Urinary bladder (tissue), 4 donors: ENCODE measurements around the gene CFL1. TPM values are rescaled to one million over a fixed set of nuclear protein-coding genes. Genes with fewer than 3 reads are reported as not detected.
A peak's percentile ranks its signal among the peaks of the same experiment; 100 is the strongest.

Experiments used
- DNase-seq: peaks from one replicate; pipeline ENCODE4 v3.0.0-alpha.2; 2015; ENCODE audit errors: extremely low spot score
- H3K27ac ChIP-seq: one replicate; pipeline ENCODE4 v1.5.1; 2013; ENCODE audit warnings: low read depth, mild to moderate bottlenecking, moderate library complexity
- H3K36me3 ChIP-seq: one replicate; pipeline ENCODE4 v1.6.1; 2013; ENCODE audit warnings: mild to moderate bottlenecking, moderate library complexity; ENCODE audit not compliant: insufficient read depth
- H3K4me1 ChIP-seq: one replicate; pipeline ENCODE4 v1.6.1; 2013; ENCODE audit warnings: mild to moderate bottlenecking, moderate library complexity; ENCODE audit not compliant: insufficient read depth
- H3K4me3 ChIP-seq: one replicate; pipeline ENCODE4 v1.5.1; 2013; ENCODE audit warnings: low read depth, low read length
- WGBS: extraction: QIAGEN DNeasy Blood & Tissue Kit; methylation state at CpG from one replicate; pipeline ENCODE4 v1.1.7; 2013; 5-methylcytosine and 5-hydroxymethylcytosine counted together
- polyA plus RNA-seq: library from polyadenylated mRNA; stranded (reverse); fragments of 200-250 nt; gene quantifications from one replicate; pipeline ENCODE4 v1.2.3, GENCODE V29; 2013
- total RNA-seq: library from RNA; depleted of rRNA; stranded (reverse); fragments of >200 nt; gene quantifications from one replicate; pipeline ENCODE4 v1.2.3, GENCODE V29; 2014
- donor health status: healthy with polysubstance abuse.
- donor health status: healthy.

CFL1 gene
- total and polyA plus RNA-seq, 2 donors = 231 to 728 TPM

DNA sequence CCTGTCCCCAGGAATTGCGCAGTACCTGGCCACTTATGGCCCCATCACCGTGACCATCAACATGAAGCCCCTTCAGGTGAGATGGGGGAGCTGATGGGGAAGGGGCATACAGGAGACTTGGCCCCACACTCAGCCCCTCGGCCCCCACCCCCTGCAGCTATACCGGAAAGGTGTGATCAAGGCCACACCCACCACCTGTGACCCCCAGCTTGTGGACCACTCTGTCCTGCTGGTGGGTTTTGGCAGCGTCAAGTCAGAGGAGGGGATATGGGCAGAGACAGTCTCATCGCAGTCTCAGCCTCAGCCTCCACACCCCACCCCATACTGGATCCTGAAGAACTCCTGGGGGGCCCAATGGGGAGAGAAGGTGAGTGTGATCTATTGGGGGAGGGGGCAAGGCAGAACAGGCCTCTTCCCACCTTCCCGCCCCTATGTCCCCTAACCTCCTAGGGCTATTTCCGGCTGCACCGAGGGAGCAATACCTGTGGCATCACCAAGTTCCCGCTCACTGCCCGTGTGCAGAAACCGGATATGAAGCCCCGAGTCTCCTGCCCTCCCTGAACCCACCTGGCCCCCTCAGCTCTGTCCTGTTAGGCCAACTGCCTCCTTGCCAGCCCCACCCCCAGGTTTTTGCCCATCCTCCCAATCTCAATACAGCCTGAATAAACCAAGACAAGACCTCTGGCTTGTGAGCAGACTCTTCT, 25.2 kb upstream of the CFL1 start:
- WGBS = 93% methylated on average over 13 of the region's 13 CpGs
- DNase-seq = no peak

DNA sequence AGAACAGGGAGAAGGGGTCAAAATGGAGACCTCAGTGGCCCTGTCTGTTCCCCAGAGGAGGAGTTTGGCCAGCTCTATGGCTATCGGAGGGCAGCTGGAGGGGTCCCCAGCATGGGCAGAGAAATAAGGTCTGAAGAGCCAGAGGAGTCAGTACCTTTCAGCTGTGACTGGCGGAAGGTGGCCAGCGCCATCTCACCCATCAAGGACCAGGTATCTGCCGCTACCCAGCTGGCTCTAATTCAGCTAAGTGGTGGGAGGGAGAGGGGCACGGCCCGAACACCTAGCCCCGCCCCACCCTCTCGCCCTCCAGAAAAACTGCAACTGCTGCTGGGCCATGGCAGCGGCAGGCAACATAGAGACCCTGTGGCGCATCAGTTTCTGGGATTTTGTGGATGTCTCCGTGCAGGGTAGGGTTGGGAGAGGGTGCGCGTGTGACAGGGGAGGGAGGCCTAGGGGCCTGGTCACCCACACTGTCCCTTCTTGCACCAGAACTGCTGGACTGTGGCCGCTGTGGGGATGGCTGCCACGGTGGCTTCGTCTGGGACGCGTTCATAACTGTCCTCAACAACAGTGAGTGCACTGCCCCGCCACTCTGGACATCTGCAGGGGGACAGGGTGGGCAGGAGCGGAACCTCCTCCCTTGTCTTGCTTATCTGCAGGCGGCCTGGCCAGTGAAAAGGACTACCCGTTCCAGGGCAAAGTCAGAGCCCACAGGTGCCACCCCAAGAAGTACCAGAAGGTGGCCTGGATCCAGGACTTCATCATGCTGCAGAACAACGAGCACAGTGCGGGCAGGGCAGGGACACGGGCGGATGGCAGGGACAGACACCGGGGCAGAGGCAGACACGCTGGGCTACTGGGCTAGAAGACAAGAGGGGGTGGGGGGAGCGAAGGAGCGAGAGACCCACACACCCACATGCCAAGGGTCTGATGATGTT, 24.4 kb upstream of the CFL1 start:
- H3K4me3 ChIP-seq = no peak overlapping the region
- no peaks in the 10 kb centered on the region for H3K4me1 ChIP-seq
- H3K27ac ChIP-seq = no peak overlapping the region
- 90% methylated on average over 30 of the region's 30 CpGs for WGBS
- DNase-seq = no peak
- H3K36me3 ChIP-seq = no peaks in the 10 kb centered on the region

More for the DNA sequence above, 25.2 kb upstream of the CFL1 start:
- Histone ChIP-seq H3K4me1 (no peaks in the 10 kb centered on the region), H3K27ac (no peak overlapping the region), H3K4me3 (no peak overlapping the region), H3K36me3 (no peaks in the 10 kb centered on the region)

DNA sequence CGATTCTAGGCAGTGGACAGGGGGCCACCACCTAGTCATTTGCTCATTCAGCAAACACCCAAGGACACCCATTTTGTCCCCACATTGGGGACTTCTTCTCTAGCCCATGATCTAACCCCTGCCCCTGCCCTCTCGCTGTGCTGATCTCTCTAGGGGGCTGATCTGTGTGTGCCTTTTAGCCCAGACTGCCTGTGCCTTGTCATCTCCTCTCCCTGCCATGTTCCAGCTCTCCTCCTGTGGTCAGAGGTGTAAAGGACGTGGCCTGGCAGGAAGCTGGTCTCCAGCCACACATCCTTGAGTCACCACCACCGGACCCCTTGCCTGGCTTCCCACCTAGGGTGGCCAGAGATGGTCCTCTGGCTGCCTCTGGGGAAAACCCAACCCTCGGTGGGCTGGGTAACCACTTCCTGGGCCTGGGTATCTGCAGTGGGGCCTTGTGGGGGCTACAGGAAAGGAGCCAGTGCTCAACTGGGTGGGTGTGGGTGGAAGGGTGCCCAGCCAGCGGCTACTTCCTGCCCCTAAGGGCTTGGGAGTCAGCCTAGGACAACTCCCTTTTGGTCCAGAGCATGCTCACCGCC, 23.0 kb upstream of the CFL1 start:
- no peaks in the 10 kb centered on the region for H3K4me1 ChIP-seq
- DNase-seq = no peak
- H3K27ac ChIP-seq = no peak overlapping the region
- no peak overlapping the region for H3K4me3 ChIP-seq
- no peaks in the 10 kb centered on the region for H3K36me3 ChIP-seq
- 73% methylated on average over 7 of the region's 7 CpGs for WGBS

DNA sequence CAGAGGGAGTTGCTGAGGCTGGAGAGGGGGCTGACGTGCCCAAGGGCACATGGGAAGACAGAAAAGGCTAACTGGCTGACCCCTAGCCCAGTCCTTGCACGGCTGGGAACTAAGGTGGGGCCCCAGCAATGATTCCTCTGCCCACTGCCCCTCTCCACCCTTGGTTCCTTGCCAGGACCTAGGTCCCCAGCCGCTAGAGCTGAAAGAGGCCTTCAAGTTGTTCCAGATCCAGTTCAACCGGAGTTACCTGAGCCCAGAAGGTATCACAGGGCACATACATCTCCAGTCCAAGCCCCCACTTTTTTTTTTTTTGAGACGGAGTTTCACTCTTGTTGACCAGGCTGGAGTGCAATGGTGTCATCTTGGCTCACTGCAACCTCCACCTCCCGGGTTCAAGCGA, 22.0 kb upstream of the CFL1 start:
- H3K4me3 ChIP-seq = peak overlapping the region; percentile 10
- no peak for DNase-seq
- WGBS = 68% methylated on average over 7 of the region's 7 CpGs

DNA sequence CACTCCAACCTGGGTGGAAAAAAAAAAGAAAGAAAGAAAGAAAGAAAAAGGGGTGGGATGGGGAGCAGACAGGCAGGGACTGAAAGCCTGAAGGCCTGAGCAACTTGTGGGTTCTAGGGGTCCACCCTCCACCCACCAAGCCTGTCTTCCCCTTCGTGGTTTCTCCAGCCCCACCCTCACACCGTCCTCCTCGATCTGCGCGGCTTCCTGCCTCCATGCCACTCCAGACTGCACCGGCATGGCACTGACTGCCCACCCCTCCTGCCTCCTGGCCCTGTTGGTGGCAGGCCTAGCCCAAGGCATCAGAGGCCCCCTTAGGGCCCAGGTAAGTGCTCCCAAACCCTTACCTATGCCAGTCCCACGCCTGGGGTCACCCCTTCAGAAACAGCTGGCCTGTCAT, 21.6 kb upstream of the CFL1 start, which contains the start of gene CTSW:
Gene CTSW (plus strand): TSS at position 221 of the 400 bp plus-strand sequence. CDS start 18 bp downstream, at position 239.
- peak within 1 kb of the TSS; percentile 10 for H3K4me3 ChIP-seq
- no peaks in the 10 kb centered on the region for H3K4me1 ChIP-seq
- no peak within 1 kb of the TSS for H3K27ac ChIP-seq
- DNase-seq = no peak
- 56% methylated on average over 7 of the region's 7 CpGs for WGBS
- H3K36me3 ChIP-seq = no peaks in the 10 kb centered on the region

More for the DNA sequence above, 22.0 kb upstream of the CFL1 start:
- no peaks in the 10 kb centered on the region for H3K4me1 ChIP-seq
- H3K36me3 ChIP-seq = no peaks in the 10 kb centered on the region
- H3K27ac ChIP-seq = no peak overlapping the region

DNA sequence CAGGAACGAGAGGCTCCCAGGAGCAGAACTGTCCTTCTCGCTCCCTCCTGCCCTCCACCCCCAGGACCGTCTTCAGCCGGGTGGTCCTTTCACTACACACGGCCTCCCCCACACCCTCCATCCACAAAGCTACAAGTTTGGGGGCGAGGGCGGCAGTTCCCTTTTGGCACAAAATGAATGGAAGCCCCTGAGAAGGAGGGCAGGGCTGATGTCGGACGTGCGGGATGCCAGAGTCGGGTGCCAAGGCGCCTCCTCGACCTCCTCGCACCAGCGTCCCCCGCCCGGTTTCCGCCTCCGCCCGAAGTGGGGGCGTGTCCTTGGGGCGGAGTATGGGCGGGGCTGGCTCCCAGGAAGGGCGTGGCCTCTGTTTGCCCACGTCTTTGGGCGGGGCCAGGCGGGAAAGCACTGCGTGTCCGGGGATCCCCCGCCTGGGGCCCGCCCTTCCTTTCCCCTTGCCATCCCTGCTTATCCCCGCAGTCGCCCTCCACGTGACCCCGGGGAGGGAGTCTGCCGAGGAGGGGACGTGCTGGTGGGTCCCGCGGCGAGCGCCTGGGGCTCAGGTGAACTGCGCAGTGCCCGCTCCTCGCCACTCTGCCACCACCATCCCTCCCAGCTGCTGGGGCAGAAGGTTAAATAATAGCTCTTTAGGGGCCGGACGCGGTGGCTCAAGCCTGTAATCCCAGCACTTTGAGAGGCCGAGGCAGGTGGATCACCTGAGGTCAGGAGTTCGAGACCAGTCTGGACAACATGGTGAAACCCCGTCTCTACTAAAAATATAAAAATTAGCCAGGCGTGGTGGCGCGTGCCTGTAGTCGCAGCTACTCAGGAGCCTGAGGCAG, 15.6 kb upstream of the CFL1 start:
- Histone ChIP-seq H3K27ac (peak overlapping the region; percentile 78), H3K4me3 (peak overlapping the region; percentile 61)

DNA sequence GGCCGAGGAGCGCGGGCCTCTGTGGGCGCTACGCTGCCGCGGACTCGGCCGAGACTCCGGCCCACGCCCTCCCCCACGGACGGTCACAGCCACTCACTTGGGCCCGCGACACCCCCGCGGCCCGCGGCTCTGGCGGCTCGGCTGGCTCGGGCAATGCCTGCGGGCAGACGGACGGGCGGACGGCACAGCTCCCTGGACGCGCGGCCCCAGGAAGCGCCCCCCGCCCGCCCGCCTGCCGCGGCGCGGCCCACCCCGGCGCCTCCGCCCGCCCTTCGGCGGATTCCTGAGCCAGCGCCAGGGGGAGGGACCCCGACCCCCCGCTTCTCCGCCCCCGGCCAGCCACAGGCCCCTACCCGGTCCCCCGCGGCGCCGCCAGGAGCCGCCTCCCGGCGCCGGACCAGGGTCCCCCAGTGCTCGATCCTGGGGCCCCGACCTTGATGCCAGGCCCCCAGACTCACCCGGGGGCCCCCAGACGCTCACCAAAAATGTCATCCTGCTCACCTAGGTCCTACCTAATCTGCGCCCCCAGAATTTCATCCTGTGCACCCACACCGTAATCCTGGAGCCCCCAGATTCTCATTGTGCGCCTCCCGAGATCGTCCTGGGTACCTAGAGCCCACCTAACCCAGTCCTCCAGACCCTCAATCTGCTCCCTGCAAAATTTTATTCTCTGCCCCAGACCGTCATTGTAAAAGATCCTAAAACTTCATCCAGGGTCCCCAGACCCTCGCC, 14.8 kb upstream of the CFL1 start, which contains the start of gene EFEMP2:
Gene EFEMP2 (minus strand): TSS at position 215 of the 732 bp plus-strand sequence. CDS start 446 bp downstream, outside the sequence.
- DNase-seq = no peak
- peak within 1 kb of the TSS; percentile 61 for H3K4me3 ChIP-seq
- 3% methylated on average over 67 of the region's 69 CpGs for WGBS
- H3K27ac ChIP-seq = peak within 1 kb of the TSS; percentile 91
- H3K4me1 ChIP-seq = peaks cover 4% of the 10 kb centered on the region
- H3K36me3 ChIP-seq = no peaks in the 10 kb centered on the region

More for the DNA sequence above, 15.6 kb upstream of the CFL1 start:
- 8% methylated on average over 54 of the region's 54 CpGs for WGBS
- no peaks in the 10 kb centered on the region for H3K36me3 ChIP-seq
- H3K4me1 ChIP-seq = peaks cover 4% of the 10 kb centered on the region
- DNase-seq = no peak

DNA sequence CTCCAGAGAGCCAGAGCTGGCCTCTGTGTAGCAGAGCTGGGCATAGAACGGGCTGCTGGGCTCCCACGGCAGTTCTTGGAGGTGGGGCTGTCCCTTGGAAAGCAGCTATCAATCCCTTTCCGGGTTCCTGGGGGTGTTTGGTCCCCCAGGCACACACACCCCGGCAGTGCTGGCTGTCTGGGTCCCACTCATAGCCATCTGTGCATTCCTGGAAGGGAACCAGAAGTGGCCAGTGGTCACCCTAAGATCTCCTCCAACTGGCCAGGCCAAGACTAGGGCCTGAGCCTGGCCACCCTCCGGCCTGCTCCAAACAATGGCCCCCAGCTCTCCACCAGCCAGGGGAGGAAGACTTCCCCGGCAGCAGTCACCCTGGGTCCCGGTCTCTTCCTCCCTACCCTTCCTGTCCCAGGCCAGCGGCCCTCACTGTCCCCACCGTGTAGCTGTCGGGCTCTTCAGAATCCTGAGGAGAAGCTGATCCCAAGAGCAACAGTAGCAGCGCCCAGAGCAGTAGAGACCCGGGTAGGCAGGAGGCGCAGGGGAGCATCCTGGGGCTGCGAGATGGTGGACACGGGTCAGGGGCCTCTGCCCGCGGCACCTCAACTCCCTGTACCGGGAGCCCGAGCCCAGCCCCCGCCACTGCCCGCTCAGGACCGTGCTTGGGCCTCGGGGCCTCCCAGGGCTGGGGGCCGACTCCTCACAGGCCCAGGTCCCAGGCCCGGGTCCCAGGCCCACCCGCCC, 14.0 kb upstream of the CFL1 start:
- Histone ChIP-seq H3K27ac (peak overlapping the region; percentile 84), H3K4me1 (peaks cover 4% of the 10 kb centered on the region), H3K4me3 (peak overlapping the region; percentile 61), H3K36me3 (no peaks in the 10 kb centered on the region)
- no peak for DNase-seq
- WGBS = 19% methylated on average over 26 of the region's 26 CpGs

DNA sequence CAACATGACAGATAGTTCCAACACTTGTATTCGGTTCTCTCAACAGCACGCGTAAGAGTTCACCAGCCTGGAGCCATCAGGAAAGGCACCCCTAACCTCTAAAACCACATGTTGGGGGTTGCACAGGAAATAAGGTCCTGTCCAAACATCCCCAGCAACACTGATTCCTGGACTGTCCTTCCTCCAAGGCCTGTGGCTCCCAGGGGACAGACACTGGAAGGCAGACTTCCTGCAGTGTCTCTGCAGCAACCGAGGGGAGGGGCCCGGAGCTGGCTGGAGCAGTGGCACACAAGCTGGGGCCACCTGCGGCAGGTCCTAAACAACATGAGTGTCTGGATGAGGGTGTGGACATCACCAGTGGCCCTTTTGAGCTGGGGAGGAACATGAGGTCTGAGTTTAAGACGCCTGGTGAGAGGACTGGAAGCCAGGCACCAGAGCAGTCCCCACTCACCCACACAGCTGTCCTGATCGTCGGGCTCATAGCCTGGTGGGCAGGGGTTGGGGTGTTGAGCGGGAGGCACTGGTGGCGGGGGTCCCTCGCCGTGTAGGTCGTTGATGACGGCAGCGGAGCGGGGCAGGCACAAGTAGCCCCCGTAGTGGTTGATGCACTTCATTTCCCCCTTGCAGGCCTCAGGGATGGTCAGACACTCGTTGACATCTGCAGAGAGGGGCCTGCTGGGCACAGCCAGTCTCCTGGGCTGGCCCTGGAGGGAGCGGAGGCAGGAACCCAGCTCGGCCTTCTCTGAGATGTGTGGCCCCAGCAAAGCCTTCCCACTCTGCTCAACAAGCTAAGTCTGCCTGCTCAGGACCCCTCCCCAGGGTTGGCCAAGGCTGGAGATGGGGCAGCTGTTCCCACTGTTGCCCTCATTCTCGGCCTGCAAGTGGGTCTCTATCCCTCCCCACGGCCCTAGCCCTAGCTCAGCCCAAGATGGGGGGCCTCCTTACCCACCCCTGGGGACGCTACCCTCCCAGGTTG, 13.0 kb upstream of the CFL1 start:
- H3K36me3 ChIP-seq = no peaks in the 10 kb centered on the region
- no peak for DNase-seq
- peaks cover 4% of the 10 kb centered on the region for H3K4me1 ChIP-seq
- WGBS = 66% methylated on average over 24 of the region's 24 CpGs
- H3K27ac ChIP-seq = no peak overlapping the region
- no peak overlapping the region for H3K4me3 ChIP-seq

DNA sequence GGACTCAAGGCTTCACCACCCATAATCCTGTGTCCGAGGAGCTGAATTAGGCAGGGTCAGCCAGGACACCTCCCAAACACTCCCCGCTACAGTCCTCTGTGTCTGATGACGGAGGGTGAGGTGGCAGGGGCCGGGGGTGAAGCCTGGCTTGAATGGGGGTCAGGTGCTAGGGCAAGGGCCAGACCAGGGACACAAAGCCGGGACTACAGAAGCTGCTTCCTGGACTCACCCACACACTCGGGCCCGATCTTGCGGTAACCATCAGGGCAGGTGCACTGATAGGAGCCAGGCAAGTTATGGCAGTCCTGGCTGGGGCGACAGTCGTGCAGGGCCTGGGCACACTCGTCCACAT, 12.3 kb upstream of the CFL1 start:
- no peak overlapping the region for H3K4me3 ChIP-seq
- H3K4me1 ChIP-seq = peaks cover 4% of the 10 kb centered on the region
- no peak for DNase-seq

DNA sequence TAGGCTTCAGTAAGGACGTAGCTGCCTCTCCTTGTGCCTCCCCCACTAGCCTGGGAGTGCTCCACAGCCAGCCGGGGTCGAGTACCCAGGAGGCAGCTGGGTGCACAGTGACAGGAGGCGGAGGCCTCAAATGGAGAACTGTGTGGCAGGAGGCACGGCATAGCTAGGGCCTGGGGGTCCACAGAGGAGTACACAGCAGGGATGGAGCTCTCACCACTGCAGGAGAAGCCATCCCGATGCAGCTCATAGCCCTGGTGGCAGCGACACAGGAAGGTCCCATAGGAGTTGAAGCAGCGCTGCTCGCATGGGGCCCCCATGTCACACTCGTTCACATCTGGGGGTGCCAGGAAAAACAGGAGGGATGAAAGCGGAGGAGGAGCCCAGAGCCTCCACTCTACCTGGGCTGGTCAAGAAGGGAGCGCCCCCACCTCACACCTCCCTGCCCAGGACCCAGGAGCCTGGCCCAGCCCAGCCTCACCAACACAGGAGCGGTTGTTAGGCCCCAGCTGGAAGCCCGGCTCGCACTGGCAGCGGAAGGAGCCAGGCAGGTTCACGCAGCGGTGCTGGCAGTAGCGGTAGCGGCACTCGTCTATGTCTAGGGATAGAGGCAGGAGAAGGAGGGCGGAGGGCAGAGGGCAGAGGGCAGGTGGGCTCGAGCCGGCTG, 11.8 kb upstream of the CFL1 start:
- WGBS = 86% methylated on average over 24 of the region's 24 CpGs
- no peak overlapping the region for H3K4me3 ChIP-seq
- no peak for DNase-seq
- H3K4me1 ChIP-seq = peaks cover 4% of the 10 kb centered on the region
- no peak overlapping the region for H3K27ac ChIP-seq
- H3K36me3 ChIP-seq = no peaks in the 10 kb centered on the region

More for the DNA sequence above, 12.3 kb upstream of the CFL1 start:
- 82% methylated on average over 11 of the region's 11 CpGs for WGBS
- Histone ChIP-seq H3K27ac (no peak overlapping the region), H3K36me3 (no peaks in the 10 kb centered on the region)
